ENCODE measurements around the gene TMEM218. TPM values are rescaled to one million over a fixed set of nuclear protein-coding genes. Genes with fewer than 3 reads are reported as not detected.

Gene TMEM218
- total and polyA plus RNA-seq, 2 donors (not counting 1 experiment from before 2014, with no cell fraction given), result 31.9 to 34.8 TPM

DNA sequence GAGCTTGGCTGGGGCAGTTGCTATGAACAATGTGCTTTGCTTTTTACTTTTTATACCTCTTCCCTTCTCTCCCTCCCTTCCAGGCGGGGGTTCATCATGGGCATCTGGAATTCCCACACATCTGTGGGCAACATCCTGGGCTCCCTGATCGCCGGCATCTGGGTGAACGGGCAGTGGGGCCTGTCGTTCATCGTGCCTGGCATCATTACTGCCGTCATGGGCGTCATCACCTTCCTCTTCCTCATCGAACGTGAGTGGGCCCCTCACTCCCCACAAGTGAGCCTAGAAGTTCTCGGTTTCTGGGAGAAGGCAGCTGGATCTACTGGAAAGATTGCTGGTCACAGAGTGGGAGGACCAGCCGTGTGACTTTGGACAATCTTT lies 30.9 kb downstream of the TMEM218 start:
- no peaks in the 10 kb centered on the region for H3K27me3 ChIP-seq (ENCODE audit: control insufficient read depth, insufficient read depth, low read length)
- H3K4me3 ChIP-seq (replicated peaks in 1 of 4; ENCODE audit: control extremely low read depth in 1 of 4, insufficient read depth in 1 of 4, low read depth in 3 of 4, low read length in 4 of 4), result no peak overlapping the region
- TF ChIP-seq, protein P1, sequence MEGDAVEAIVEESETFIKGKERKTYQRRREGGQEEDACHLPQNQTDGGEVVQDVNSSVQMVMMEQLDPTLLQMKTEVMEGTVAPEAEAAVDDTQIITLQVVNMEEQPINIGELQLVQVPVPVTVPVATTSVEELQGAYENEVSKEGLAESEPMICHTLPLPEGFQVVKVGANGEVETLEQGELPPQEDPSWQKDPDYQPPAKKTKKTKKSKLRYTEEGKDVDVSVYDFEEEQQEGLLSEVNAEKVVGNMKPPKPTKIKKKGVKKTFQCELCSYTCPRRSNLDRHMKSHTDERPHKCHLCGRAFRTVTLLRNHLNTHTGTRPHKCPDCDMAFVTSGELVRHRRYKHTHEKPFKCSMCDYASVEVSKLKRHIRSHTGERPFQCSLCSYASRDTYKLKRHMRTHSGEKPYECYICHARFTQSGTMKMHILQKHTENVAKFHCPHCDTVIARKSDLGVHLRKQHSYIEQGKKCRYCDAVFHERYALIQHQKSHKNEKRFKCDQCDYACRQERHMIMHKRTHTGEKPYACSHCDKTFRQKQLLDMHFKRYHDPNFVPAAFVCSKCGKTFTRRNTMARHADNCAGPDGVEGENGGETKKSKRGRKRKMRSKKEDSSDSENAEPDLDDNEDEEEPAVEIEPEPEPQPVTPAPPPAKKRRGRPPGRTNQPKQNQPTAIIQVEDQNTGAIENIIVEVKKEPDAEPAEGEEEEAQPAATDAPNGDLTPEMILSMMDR (conservative IDR thresholded peaks at IDR 0.05 in 1 of 2, IDR thresholded peaks at IDR 0.05 in 1 of 2; ENCODE audit: low read depth in 1 of 2, low read length in 2 of 2), result no peak
- no peak for TF ChIP-seq EZH2 (IDR thresholded peaks at IDR 0.05; ENCODE audit: low read length, missing control alignments)
- no peaks in the 10 kb centered on the region for H3K36me3 ChIP-seq (ENCODE audit: control insufficient read depth, insufficient read depth, low read length)
- H3K9ac ChIP-seq (ENCODE audit: insufficient read depth, low read length), result no peak overlapping the region
- no peak overlapping the region for H3K4me2 ChIP-seq (ENCODE audit: extremely low read depth, insufficient read depth, low read length)
- DNase-seq (ENCODE audit: low read depth in 2 of 2), result no peak
- no peak overlapping the region for H3K27ac ChIP-seq (ENCODE audit: insufficient read depth, low read length)
- H3K9me3 ChIP-seq (ENCODE audit: control insufficient read depth, insufficient read depth, low read depth, low read length), result no peaks in the 10 kb centered on the region
- H4K20me1 ChIP-seq (ENCODE audit: control insufficient read depth, extremely low read depth, insufficient read depth, low read length), result no peaks in the 10 kb centered on the region
- no peak overlapping the region for H2AFZ ChIP-seq (ENCODE audit: low read length)
- peaks cover 10% of the 10 kb centered on the region for H3K4me1 ChIP-seq (ENCODE audit: control insufficient read depth, extremely low read depth, insufficient read depth, low read length)
- H3K79me2 ChIP-seq (ENCODE audit: control insufficient read depth, insufficient read depth, low read length), result no peaks in the 10 kb centered on the region

DNA sequence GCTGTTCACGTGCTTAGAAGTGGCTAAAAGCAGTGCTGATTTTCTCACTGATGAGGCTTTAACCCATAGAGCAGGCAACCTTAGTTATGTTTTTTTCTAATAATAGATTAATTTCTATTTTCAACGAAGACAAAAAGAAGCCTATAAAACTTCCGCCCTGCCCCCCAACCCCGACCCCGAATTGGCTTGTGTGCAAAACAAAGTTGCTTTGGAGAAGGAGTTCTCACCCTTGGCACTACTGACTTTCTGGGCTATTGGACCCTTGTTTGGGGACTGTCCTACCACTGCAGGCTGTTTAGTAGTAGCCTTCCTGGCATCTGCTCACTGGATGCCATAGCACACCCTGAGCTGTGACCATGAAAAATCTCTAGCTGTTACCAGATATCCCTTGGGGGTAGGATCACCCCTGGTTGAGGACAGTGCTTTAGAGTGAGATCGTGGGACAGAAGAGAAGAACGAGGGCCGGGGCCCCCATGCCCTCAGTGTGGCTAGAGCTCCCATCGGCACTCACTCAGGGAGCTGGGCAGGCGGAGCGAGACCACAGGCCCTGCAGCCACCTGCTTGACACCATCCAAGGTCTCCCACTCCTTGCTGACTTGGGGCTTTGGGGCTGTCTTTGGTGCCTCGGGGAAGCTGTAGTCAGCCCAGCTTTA lies 31.4 kb downstream of the TMEM218 start:
- no peak for TF ChIP-seq EZH2 (IDR thresholded peaks at IDR 0.05; ENCODE audit: low read length, missing control alignments)
- TF ChIP-seq, protein P1 (conservative IDR thresholded peaks at IDR 0.05 in 1 of 2, IDR thresholded peaks at IDR 0.05 in 1 of 2; ENCODE audit: low read depth in 1 of 2, low read length in 2 of 2), result no peak
- Histone ChIP-seq H3K4me2 (ENCODE audit: extremely low read depth, insufficient read depth, low read length) (no peak overlapping the region), H2AFZ (ENCODE audit: low read length) (no peak overlapping the region), H3K27me3 (ENCODE audit: control insufficient read depth, insufficient read depth, low read length) (no peaks in the 10 kb centered on the region), H3K9me3 (ENCODE audit: control insufficient read depth, insufficient read depth, low read depth, low read length) (no peaks in the 10 kb centered on the region), H3K9ac (ENCODE audit: insufficient read depth, low read length) (no peak overlapping the region), H3K36me3 (ENCODE audit: control insufficient read depth, insufficient read depth, low read length) (no peaks in the 10 kb centered on the region), H3K79me2 (ENCODE audit: control insufficient read depth, insufficient read depth, low read length) (no peaks in the 10 kb centered on the region), H3K4me3 (replicated peaks in 1 of 4; ENCODE audit: control extremely low read depth in 1 of 4, insufficient read depth in 1 of 4, low read depth in 3 of 4, low read length in 4 of 4) (no peak overlapping the region), H4K20me1 (ENCODE audit: control insufficient read depth, extremely low read depth, insufficient read depth, low read length) (no peaks in the 10 kb centered on the region), H3K27ac (ENCODE audit: insufficient read depth, low read length) (no peak overlapping the region), H3K4me1 (ENCODE audit: control insufficient read depth, extremely low read depth, insufficient read depth, low read length) (peaks cover 10% of the 10 kb centered on the region)
- no peak for DNase-seq (ENCODE audit: low read depth in 2 of 2)

DNA sequence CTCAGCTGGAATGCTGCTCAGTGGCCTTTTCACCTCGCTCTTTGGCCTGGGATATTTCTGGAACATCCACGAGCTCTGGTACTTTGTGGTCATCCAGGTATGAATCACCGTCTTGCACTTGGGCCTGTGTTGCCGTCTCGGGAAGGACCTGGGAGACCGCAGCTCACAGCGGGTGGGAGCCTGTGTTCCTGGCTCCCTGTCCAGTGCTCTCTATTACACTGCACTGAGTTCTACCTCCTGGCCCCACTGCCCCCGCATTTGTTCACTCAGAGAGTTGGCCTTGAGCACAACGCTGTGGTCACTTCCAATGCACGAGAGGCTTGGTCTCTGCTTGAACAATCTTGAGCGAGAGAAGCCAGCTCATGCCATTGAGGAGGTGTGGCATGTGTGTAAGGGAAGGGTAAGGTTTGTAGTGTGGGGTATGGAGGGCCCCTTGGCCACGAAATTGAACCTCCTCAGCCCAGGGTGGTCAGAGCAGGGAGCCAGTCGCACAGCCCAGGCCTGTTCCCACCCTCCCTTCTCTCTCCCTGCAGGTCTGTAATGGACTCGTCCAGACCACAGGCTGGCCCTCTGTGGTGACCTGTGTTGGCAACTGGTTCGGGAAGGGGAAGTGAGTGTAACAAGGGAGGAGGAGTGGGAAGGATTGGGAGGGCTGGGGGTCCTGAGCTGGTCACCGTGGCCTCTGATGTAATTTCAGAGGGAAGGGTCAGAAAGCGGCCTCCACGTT lies 32.1 kb downstream of the TMEM218 start:
- no peaks in the 10 kb centered on the region for H4K20me1 ChIP-seq (ENCODE audit: control insufficient read depth, extremely low read depth, insufficient read depth, low read length)
- no peaks in the 10 kb centered on the region for H3K79me2 ChIP-seq (ENCODE audit: control insufficient read depth, insufficient read depth, low read length)
- H3K27me3 ChIP-seq (ENCODE audit: control insufficient read depth, insufficient read depth, low read length), result no peaks in the 10 kb centered on the region
- peaks cover 10% of the 10 kb centered on the region for H3K4me1 ChIP-seq (ENCODE audit: control insufficient read depth, extremely low read depth, insufficient read depth, low read length)
- no peak overlapping the region for H3K27ac ChIP-seq (ENCODE audit: insufficient read depth, low read length)
- no peak overlapping the region for H3K9ac ChIP-seq (ENCODE audit: insufficient read depth, low read length)
- DNase-seq (ENCODE audit: low read depth in 2 of 2), result peak in 1 of 2 donors; percentile 76
- H3K4me2 ChIP-seq (ENCODE audit: extremely low read depth, insufficient read depth, low read length), result no peak overlapping the region
- no peaks in the 10 kb centered on the region for H3K36me3 ChIP-seq (ENCODE audit: control insufficient read depth, insufficient read depth, low read length)
- no peaks in the 10 kb centered on the region for H3K9me3 ChIP-seq (ENCODE audit: control insufficient read depth, insufficient read depth, low read depth, low read length)
- H2AFZ ChIP-seq (ENCODE audit: low read length), result no peak overlapping the region
- H3K4me3 ChIP-seq (replicated peaks in 1 of 4; ENCODE audit: control extremely low read depth in 1 of 4, insufficient read depth in 1 of 4, low read depth in 3 of 4, low read length in 4 of 4), result no peak overlapping the region
- no peak for TF ChIP-seq EZH2 (IDR thresholded peaks at IDR 0.05; ENCODE audit: low read length, missing control alignments)
- TF ChIP-seq, protein P1 (conservative IDR thresholded peaks at IDR 0.05 in 1 of 2, IDR thresholded peaks at IDR 0.05 in 1 of 2; ENCODE audit: low read depth in 1 of 2, low read length in 2 of 2), result no peak
